Cerebellar nuclear complex (tissue), 1 donor: Measurements from ENCODE around the gene NEURL2.

ENCODE experiments used
- DNase-seq, 2 experiments: peaks; one replicate each; lab custom pipeline; 2025; lab: John Stamatoyannopoulos, UW

NEURL2 gene

DNA sequence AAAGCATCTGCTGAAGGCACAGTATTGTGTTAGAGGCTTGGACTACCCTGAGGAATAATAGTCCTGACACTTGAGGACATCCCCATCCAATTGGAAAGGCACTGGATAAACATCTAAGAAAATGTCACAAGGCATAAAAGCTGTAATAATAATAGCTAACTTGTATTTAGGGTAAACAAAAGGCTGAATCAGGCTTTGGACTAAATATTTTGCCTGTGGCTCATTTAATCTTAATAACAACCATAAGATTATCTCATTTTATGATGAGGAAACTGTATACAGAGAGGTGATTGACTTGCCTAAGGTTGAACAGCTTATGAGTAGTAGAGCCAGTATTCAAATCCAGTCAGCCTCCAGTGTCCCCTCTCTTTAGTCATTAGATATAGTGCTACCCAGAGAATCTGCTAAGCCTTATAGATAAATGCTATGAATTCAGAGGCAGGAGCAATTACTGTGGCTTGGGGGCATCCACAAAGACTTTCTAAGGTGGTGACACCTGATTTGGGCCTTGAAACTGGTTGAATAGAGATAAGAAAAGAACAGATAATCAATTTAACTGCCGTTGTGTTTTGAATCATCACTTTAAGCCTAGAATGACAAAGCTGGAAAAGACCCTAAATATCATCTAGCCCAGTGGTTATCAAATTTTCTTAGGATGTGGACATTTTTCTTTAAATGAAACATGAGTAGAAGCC lies 17.5 kb downstream of the NEURL2 start:
- no peak for DNase-seq

GRCh38 chr20:45872626-45873025 lies 18.4 kb downstream of the NEURL2 start:
- no peak for DNase-seq

GRCh38 chr20:45867819-45868176 lies 23.2 kb downstream of the NEURL2 start:
- DNase-seq, result no peak

GRCh38 chr20:45867136-45867818 lies 23.7 kb downstream of the NEURL2 start:
- DNase-seq, result no peak

DNA sequence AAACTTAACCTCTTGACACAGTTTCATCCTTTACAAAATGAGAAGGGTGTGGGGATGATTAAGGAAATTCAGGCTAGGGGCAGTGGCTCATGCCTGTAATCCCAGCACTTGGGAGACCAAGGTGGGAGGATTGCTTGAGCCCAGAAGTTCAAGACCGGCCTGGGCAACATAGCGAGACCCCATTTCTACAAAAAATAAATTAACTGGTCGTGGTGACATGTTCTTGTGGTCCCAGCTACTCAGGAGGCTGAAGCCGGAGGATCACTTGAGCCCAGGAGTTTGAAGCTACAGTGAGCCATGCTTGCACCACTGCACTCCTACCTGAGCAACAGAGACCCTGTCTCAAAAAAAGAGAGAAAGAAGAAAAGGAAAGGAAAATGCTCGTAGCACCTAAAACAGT lies 24.6 kb downstream of the NEURL2 start:
- no peak for DNase-seq

- no peak for DNase-seq
Measured at GRCh38 chr20:45863543-45864470, 27.2 kb downstream of the NEURL2 start.

- DNase-seq, result no peak
Measured at GRCh38 chr20:45861221-45862075, 29.6 kb downstream of the NEURL2 start.

- DNase-seq, result no peak
Measured at GRCh38 chr20:45860560-45861220, 30.3 kb downstream of the NEURL2 start.

GRCh38 chr20:45859916-45860315 lies 31.1 kb downstream of the NEURL2 start:
- DNase-seq, result no peak

DNA sequence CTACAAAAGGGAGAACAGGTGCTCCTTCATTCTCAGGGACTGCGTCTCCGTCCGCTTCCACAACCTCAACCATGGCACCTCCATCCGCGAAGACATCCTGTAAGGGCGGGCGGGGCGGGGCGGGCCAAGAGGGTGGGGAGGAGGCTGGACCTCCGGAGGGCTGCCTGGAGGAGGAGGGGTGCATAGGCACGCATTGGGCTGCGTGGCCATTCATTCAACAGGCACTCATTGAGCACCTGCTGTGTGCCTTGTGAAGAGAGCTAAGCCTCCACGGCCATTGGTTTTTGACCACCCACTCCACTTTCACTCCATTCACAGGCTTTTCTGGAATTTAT lies 33.2 kb downstream of the NEURL2 start:
- no peak for DNase-seq

GRCh38 chr20:45857114-45857881 lies 33.7 kb downstream of the NEURL2 start, which contains the start of the genes ACOT8 and ZSWIM3:
TSS of gene ACOT8 (minus strand) at chr20:45857392. CDS start at chr20:45857315, 77 bp downstream.
TSS of gene ZSWIM3 (plus strand) at chr20:45857614. CDS start at chr20:45857826, 212 bp downstream.
- DNase-seq, result peak; percentile 92 to 98

DNA sequence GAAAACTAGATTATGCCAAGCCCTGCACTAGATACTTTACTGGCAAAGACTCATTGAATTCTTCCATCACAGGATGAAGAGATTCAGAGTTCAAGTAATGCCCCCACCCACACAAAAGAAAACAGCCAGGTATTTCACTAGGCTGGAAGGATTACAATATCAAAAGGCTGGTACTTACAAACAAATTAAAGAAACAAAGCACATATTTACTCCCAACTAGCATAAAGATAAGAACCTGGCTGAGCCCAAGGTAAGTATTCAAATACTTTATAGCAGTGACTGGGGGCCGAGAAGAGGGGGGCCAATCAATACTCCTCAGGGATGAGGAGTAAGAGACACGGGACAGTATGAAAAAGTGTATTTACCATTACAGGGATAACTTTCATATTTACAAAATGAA lies 37.5 kb downstream of the NEURL2 start:
- no peak for DNase-seq

- no peak for DNase-seq
Measured at GRCh38 chr20:45852326-45852725, 38.7 kb downstream of the NEURL2 start.

DNA sequence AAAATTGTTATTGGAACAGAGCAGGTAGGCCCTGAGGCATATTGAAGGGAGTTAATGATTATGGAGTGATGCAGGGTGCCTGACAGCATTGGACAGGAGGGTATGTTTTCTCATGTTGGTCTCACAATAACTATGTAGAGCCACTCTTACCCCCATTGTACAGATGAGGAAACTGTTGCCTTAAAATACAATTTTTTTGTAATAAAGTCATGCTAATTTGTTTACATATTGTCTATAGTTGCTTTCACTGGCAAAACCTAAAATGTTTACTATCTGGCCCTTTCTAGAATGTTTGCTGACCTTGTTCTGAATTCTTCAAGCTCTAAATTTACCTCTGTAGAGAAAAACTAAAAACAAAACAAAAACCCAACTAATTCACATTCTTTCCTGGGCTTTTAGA lies 39.5 kb downstream of the NEURL2 start:
- DNase-seq, result no peak

DNA sequence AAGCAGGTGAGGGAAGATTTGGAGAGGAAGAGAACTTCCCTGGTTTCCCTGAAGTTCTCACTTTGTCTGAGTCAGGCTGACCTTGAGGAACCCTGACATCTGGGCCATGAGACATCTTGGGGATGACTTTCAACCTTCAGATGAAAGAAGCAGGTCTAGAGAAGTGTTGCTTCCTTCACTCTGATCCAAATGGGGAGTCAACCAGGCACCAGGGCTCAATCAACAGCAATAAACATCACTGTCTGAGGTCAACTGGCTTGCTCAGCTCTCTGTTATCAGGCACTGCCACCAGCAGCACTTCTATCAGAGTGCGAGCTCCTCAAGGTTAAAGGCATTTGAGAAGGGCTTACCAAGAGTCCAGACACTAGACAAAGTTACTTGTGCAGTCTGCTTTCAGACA lies 40.1 kb downstream of the NEURL2 start:
- no peak for DNase-seq

DNA sequence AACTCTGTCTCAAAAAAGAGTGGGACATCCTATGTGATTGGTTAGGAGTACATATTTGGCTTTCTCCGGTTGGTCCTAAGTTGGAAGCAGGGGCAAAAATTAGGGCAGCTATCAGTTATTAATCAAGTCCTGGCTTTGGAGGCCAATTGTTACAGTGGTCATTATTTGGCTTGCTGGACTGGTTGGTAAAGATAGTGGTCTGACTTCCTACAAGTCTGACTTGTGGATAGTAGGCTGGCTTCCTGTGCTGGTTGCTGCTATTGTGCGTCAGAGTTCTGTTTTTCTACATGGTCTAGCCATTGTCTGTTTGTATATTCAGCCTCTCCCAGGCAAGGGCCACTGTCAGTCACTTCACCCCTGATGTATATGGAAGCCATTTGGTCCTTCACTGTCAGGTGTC lies 40.8 kb downstream of the NEURL2 start:
- no peak for DNase-seq

DNA sequence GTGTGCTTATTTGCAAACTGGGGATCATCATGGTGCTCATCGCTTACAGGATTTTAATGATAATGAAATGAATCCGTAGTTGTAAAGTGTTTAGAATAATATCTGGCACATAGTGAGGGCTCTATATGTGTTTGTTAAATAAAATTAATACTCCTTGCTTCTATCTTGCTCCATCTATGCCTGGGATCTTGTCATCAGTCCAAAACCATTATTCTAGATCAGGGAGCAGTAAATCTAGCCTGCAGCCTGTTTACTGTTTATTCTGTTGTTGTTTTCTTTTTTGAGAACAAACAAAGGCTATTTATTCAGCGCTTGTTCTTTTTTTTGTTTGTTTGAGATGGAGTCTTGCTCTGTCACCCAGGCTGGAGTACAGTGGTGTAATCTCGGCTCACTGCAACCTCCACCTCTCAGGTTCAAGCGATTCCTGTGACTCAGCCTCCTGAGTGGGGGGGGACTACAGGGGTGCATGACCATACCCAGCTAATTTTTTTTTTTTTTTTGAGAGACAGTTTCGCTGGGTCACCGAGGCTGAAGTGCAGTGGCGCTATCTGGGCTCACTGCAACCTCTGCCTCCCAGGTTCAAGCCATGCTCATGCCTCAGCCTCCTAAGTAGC lies 41.9 kb downstream of the NEURL2 start:
- no peak for DNase-seq

GRCh38 chr20:45848421-45848820 lies 42.6 kb downstream of the NEURL2 start:
- no peak for DNase-seq

- DNase-seq, result no peak
Measured at GRCh38 chr20:45845452-45845851, 45.6 kb downstream of the NEURL2 start.

DNA sequence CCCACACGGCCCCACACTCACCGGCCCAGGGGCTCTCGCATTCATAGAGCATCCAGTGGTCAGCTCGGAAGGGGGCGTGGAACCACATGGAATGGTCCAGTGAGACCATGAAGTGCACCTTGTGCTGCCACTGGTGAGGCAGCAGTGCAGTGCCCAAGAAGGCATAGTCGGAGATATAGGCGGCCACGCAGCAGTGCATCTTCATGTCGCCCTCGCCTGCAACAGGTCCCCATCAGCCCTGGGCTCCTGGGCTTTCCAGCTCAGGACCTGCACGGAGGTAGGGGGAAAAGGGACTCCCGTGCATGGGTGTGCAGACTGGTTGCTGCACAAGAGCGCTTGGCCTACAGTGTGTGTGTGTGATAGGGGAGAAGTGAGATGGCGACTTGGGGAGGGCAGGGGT lies 47.5 kb downstream of the NEURL2 start:
- DNase-seq, result no peak
